Lung (tissue), 12 donors: ENCODE results near the gene AP3D1. TPM values are rescaled to one million over a fixed set of nuclear protein-coding genes. Genes with fewer than 3 reads are reported as not detected.

Experiments used
- ATAC-seq: fragments of 200-7000 bp; cut with Tn5 transposase; one replicate; pipeline ENCODE4 v1.9.1; 2020; ENCODE audit warnings: moderate number of reproducible peaks; ENCODE audit not compliant: insufficient read depth, low FRiP score
- DNase-seq, 3 donors: peaks; one replicate each; pipeline ENCODE4 v3.0.0-alpha.2; 2013 to 2017
- H3K27ac ChIP-seq, 2 donors: one replicate each; pipeline ENCODE4 v1.5.1; 2013; ENCODE audit warnings: mild to moderate bottlenecking in 2 of 2, moderate library complexity in 2 of 2, control low read depth in 1 of 2, inconsistent platforms in 1 of 2, low read depth in 1 of 2, low read length in 1 of 2
- H3K27me3 ChIP-seq, 3 donors: one replicate each; pipeline ENCODE4 v1.5.1; 2013; ENCODE audit warnings: low read length in 2 of 3; ENCODE audit not compliant: control insufficient read depth in 3 of 3, insufficient read depth in 3 of 3
- H3K36me3 ChIP-seq, 4 donors: one replicate each; pipeline ENCODE4 v1.5.1; 2013; ENCODE audit warnings: low read length in 4 of 4, mild to moderate bottlenecking in 1 of 4, moderate library complexity in 1 of 4; ENCODE audit not compliant: control insufficient read depth in 4 of 4, insufficient read depth in 4 of 4
- H3K4me1 ChIP-seq, 5 donors: one replicate each; pipeline ENCODE4 v1.5.1; 2013; ENCODE audit warnings: low read length in 5 of 5, mild to moderate bottlenecking in 2 of 5, moderate library complexity in 1 of 5; ENCODE audit not compliant: control insufficient read depth in 5 of 5, insufficient read depth in 5 of 5
- H3K4me3 ChIP-seq: one replicate; pipeline ENCODE4 v1.5.1; 2013; ENCODE audit warnings: mild to moderate bottlenecking, control low read depth, moderate library complexity
- H3K9ac ChIP-seq, 2 donors: one replicate each; pipeline ENCODE4 v1.5.1; 2013; ENCODE audit warnings: low read length in 2 of 2, control low read depth in 1 of 2; ENCODE audit not compliant: insufficient read depth in 1 of 2
- H3K9me3 ChIP-seq, 4 donors: one replicate each; pipeline ENCODE4 v1.5.1; 2013; ENCODE audit warnings: low read length in 3 of 4, mild to moderate bottlenecking in 1 of 4, moderate library complexity in 1 of 4; ENCODE audit not compliant: control insufficient read depth in 4 of 4, insufficient read depth in 3 of 4
- WGBS, 2 donors: extraction: QIAGEN DNeasy Blood & Tissue Kit; methylation state at CpG; one replicate each; pipeline ENCODE4 v1.1.7; 2013; 5-methylcytosine and 5-hydroxymethylcytosine counted together
- polyA plus RNA-seq, 2 donors: library from polyadenylated mRNA; stranded (reverse); fragments of 200-250 nt; gene quantifications; one replicate each; pipeline ENCODE4 v1.2.1, GENCODE V29; 2013
- total RNA-seq, 2 donors: library from RNA; depleted of rRNA in 1 of 2; stranded (reverse); fragments of >200 nt in 1 of 2; gene quantifications; one replicate each; pipeline ENCODE4 v1.2.1, GENCODE V29; 2014 to 2021
- TF ChIP-seq, protein P1 (sequence below): IDR thresholded peaks from 2 replicates; pipeline ENCODE4 v1.5.1; 2012; ENCODE audit warnings: mild to moderate bottlenecking; ENCODE audit errors: control extremely low read depth, extremely low read depth
- donor health status: control.
- donor health status: control.
- donor health status: Bipolar disorder and iron deficiency.
- donor health status: healthy.
- donor health status: DM: yes; HTN: yes; CAD: no.

The AP3D1 gene
- total and polyA plus RNA-seq, 4 donors, result 55.3 to 144 (median 85.4) TPM

GRCh38 chr19:2050991-2051772, 100.2 kb downstream of the AP3D1 start, which contains the start of gene MKNK2:
Gene MKNK2 (minus strand): TSS chr19:2051244. CDS start chr19:2050851, 393 bp downstream.
- H3K4me1 ChIP-seq, result peaks cover 13 to 52% (median 33%) of the 10 kb centered on the region in 5 donors
- DNase-seq, result peak; percentile 94 to 95 (median 94)
- ATAC-seq, result peak; percentile 69
- peaks cover 0 to 26% (median 8%) of the 10 kb centered on the region in 4 donors for H3K36me3 ChIP-seq
- peak within 1 kb of the TSS; percentile 96 to 97 for H3K27ac ChIP-seq
- peak within 1 kb of the TSS; percentile 37 to 75 for H3K9ac ChIP-seq
- TF ChIP-seq, protein P1, sequence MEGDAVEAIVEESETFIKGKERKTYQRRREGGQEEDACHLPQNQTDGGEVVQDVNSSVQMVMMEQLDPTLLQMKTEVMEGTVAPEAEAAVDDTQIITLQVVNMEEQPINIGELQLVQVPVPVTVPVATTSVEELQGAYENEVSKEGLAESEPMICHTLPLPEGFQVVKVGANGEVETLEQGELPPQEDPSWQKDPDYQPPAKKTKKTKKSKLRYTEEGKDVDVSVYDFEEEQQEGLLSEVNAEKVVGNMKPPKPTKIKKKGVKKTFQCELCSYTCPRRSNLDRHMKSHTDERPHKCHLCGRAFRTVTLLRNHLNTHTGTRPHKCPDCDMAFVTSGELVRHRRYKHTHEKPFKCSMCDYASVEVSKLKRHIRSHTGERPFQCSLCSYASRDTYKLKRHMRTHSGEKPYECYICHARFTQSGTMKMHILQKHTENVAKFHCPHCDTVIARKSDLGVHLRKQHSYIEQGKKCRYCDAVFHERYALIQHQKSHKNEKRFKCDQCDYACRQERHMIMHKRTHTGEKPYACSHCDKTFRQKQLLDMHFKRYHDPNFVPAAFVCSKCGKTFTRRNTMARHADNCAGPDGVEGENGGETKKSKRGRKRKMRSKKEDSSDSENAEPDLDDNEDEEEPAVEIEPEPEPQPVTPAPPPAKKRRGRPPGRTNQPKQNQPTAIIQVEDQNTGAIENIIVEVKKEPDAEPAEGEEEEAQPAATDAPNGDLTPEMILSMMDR, result peak; percentile 52
- H3K27me3 ChIP-seq, result no peaks in the 10 kb centered on the region
- WGBS, 2 donors, result 2 to 5% methylated on average over 49 to 93 of the region's 93 CpGs
- H3K4me3 ChIP-seq, result peak within 1 kb of the TSS; percentile 89
- no peaks in the 10 kb centered on the region for H3K9me3 ChIP-seq

Other genes with a start within 250 kb of the AP3D1 start
- 10 to 100 TPM in 1 of 2 donors, 1 to 10 TPM in 1; 4.0 to 11.9 TPM for gene ADAT3, start 246.2 kb downstream of the AP3D1 start, total RNA-seq
- 1 to 10 TPM; 6.4 to 7.2 TPM for gene ADAT3, start 246.2 kb downstream of the AP3D1 start, polyA plus RNA-seq
- gene SCAMP4, start 246.2 kb downstream of the AP3D1 start, total RNA-seq, result 10 to 100 TPM; 63.4 to 86.6 TPM
- gene SCAMP4, start 246.2 kb downstream of the AP3D1 start, polyA plus RNA-seq, result 10 to 100 TPM; 45.7 to 49.1 TPM
- gene CSNK1G2, start 210.4 kb downstream of the AP3D1 start, total RNA-seq, result 10 to 100 TPM; 50.0 to 74.4 TPM
- 10 to 100 TPM; 67.1 to 80.2 TPM for gene CSNK1G2, start 210.4 kb downstream of the AP3D1 start, polyA plus RNA-seq
- gene BTBD2, start 135.9 kb downstream of the AP3D1 start, total RNA-seq, result 10 to 100 TPM; 49.5 to 62.3 TPM
- 10 to 100 TPM; 35.5 to 40.1 TPM for gene BTBD2, start 135.9 kb downstream of the AP3D1 start, polyA plus RNA-seq
- 100 to 1,000 TPM; 107 to 333 TPM for gene MKNK2, start 100.3 kb downstream of the AP3D1 start, total RNA-seq
- gene MKNK2, start 100.3 kb downstream of the AP3D1 start, polyA plus RNA-seq, result 100 to 1,000 TPM; 132 to 189 TPM
- 10 to 100 TPM; 45.2 to 86.6 TPM for gene MOB3A, start 55.2 kb downstream of the AP3D1 start, total RNA-seq
- gene MOB3A, start 55.2 kb downstream of the AP3D1 start, polyA plus RNA-seq, result 10 to 100 TPM; 17.7 to 44.9 TPM
- 1 to 10 TPM; 5.0 to 8.4 TPM for gene IZUMO4, start 54.7 kb downstream of the AP3D1 start, total RNA-seq
- gene IZUMO4, start 54.7 kb downstream of the AP3D1 start, polyA plus RNA-seq, result 1 to 10 TPM; 6.1 to 9.8 TPM
- gene DOT1L, start 12.4 kb upstream of the AP3D1 start, total RNA-seq, result 10 to 100 TPM; 20.4 to 46.4 TPM
- gene DOT1L, start 12.4 kb upstream of the AP3D1 start, polyA plus RNA-seq, result 10 to 100 TPM; 13.0 to 19.2 TPM
- gene PLEKHJ1, start 84.8 kb upstream of the AP3D1 start, total RNA-seq, result 10 to 100 TPM; 64.4 to 64.6 TPM
- gene PLEKHJ1, start 84.8 kb upstream of the AP3D1 start, polyA plus RNA-seq, result 10 to 100 TPM; 70.1 to 76.4 TPM
- 100 to 1,000 TPM in 1 of 2 donors, 10 to 100 TPM in 1; 67.5 to 113 TPM for gene SF3A2, start 85.3 kb upstream of the AP3D1 start, total RNA-seq
- gene SF3A2, start 85.3 kb upstream of the AP3D1 start, polyA plus RNA-seq, result 10 to 100 TPM; 37.2 to 58.5 TPM
- 1 to 10 TPM; 2.1 to 3.5 TPM for gene AMH, start 97.8 kb upstream of the AP3D1 start, total RNA-seq
- gene AMH, start 97.8 kb upstream of the AP3D1 start, polyA plus RNA-seq, result 1 to 10 TPM in 1 of 2 donors, under 1 TPM in 1; 0.73 to 1.4 TPM
- 1 to 10 TPM in 1 of 2 donors, under 1 TPM in 1; 0.61 to 2.3 TPM for gene JSRP1, start 104.9 kb upstream of the AP3D1 start, total RNA-seq
- gene JSRP1, start 104.9 kb upstream of the AP3D1 start, polyA plus RNA-seq, result 1 to 10 TPM in 1 of 2 donors, under 1 TPM in 1; 0.69 to 1.1 TPM
- gene PEAK3, start 130.6 kb upstream of the AP3D1 start, total RNA-seq, result 1 to 10 TPM in 1 of 2 donors, under 1 TPM in 1; 0.31 to 6.7 TPM
- gene PEAK3, start 130.6 kb upstream of the AP3D1 start, polyA plus RNA-seq, result 1 to 10 TPM in 1 of 2 donors, under 1 TPM in 1; 0.81 to 7.4 TPM
- under 1 TPM in 1 of 2 donors, not detected in 1; 0.21 TPM for gene LINGO3, start 156.6 kb upstream of the AP3D1 start, total RNA-seq
- 1 to 10 TPM in 1 of 2 donors, under 1 TPM in 1; 0.10 to 1.0 TPM for gene LINGO3, start 156.6 kb upstream of the AP3D1 start, polyA plus RNA-seq
- gene LSM7, start 177.0 kb upstream of the AP3D1 start, total RNA-seq, result 10 to 100 TPM; 54.9 to 92.1 TPM
- gene LSM7, start 177.0 kb upstream of the AP3D1 start, polyA plus RNA-seq, result 100 to 1,000 TPM; 291 to 307 TPM
- gene SPPL2B, start 177.1 kb upstream of the AP3D1 start, total RNA-seq, result 10 to 100 TPM; 42.8 to 86.1 TPM
- gene SPPL2B, start 177.1 kb upstream of the AP3D1 start, polyA plus RNA-seq, result 10 to 100 TPM; 34.4 to 54.8 TPM
- gene TMPRSS9, start 208.7 kb upstream of the AP3D1 start, total RNA-seq, result under 1 TPM in 1 of 2 donors, not detected in 1; 0.09 TPM
- gene TMPRSS9, start 208.7 kb upstream of the AP3D1 start, polyA plus RNA-seq, result under 1 TPM; 0.05 to 0.37 TPM